Liver (tissue), 9 donors: Measurements from ENCODE around the gene SYNGR2. TPM values are rescaled to one million over a fixed set of nuclear protein-coding genes. Genes with fewer than 3 reads are reported as not detected.

ENCODE experiments used
- DNase-seq: peaks from one replicate; pipeline ENCODE4 v3.0.0-alpha.2; 2017; ENCODE audit warnings: low spot score
- H3K27ac ChIP-seq, 2 donors: one replicate each; pipeline ENCODE4 v1.7.0; 2013; ENCODE audit warnings: inconsistent platforms in 2 of 2, low read length in 2 of 2, control low read depth in 1 of 2, low read depth in 1 of 2, mild to moderate bottlenecking in 1 of 2
- H3K27me3 ChIP-seq, 4 donors: one replicate each; pipeline versions ENCODE4 v1.6.1 to v1.7.0; 2013; ENCODE audit warnings: low read length in 3 of 4, inconsistent platforms in 1 of 4, mild to moderate bottlenecking in 1 of 4, moderate library complexity in 1 of 4; ENCODE audit not compliant: control insufficient read depth in 4 of 4, insufficient read depth in 4 of 4
- H3K36me3 ChIP-seq, 4 donors: one replicate each; pipeline versions ENCODE4 v1.6.1 to v1.7.0; 2013; ENCODE audit warnings: low read length in 3 of 4, mild to moderate bottlenecking in 3 of 4, low read depth in 1 of 4, moderate library complexity in 1 of 4; ENCODE audit not compliant: control insufficient read depth in 4 of 4, insufficient read depth in 3 of 4
- H3K4me1 ChIP-seq, 4 donors: one replicate each; pipeline versions ENCODE4 v1.6.1 to v1.7.0; 2013; ENCODE audit warnings: low read length in 3 of 4, mild to moderate bottlenecking in 3 of 4, moderate library complexity in 1 of 4; ENCODE audit not compliant: control insufficient read depth in 4 of 4, insufficient read depth in 4 of 4
- H3K4me3 ChIP-seq, 3 donors: one replicate each; pipeline versions ENCODE4 v1.6.1 to v1.7.0; 2013; ENCODE audit warnings: low read length in 3 of 3, control low read depth in 1 of 3, low read depth in 1 of 3, mild to moderate bottlenecking in 1 of 3
- H3K9ac ChIP-seq, 2 donors: one replicate each; pipeline ENCODE4 v1.7.0; 2013; ENCODE audit warnings: low read length in 2 of 2, mild to moderate bottlenecking in 2 of 2, moderate library complexity in 2 of 2, control low read depth in 1 of 2, low read depth in 1 of 2
- H3K9me3 ChIP-seq, 4 donors: one replicate each; pipeline versions ENCODE4 v1.6.1 to v1.7.0; 2013; ENCODE audit warnings: low read length in 3 of 4; ENCODE audit not compliant: control insufficient read depth in 4 of 4
- EGR1 ChIP-seq, 2 donors: IDR thresholded peaks; 2 replicates each; pipeline ENCODE4 v1.6.1; 2016 to 2018; ENCODE audit warnings: antibody characterized with exemption in 2 of 2, low read depth in 2 of 2
- FOXA1 ChIP-seq: IDR thresholded peaks from 2 replicates; pipeline ENCODE4 v1.6.1; 2016; ENCODE audit warnings: antibody characterized with exemption
- GABPA ChIP-seq, 2 donors: IDR thresholded peaks in 1 of 2; conservative IDR thresholded peaks in 1 of 2; 2 replicates each; pipeline ENCODE4 v1.6.1; 2016; ENCODE audit warnings: antibody characterized with exemption in 2 of 2, mild to moderate bottlenecking in 1 of 2, moderate library complexity in 1 of 2
- HNF4G ChIP-seq: IDR thresholded peaks from 2 replicates; pipeline ENCODE4 v1.6.1; 2016; ENCODE audit warnings: antibody characterized with exemption
- JUND ChIP-seq, 2 donors: IDR thresholded peaks; 2 replicates each; pipeline ENCODE4 v1.6.1; 2016; ENCODE audit warnings: antibody characterized with exemption in 2 of 2
- RAD21 ChIP-seq, 2 donors: IDR thresholded peaks; 2 replicates each; pipeline ENCODE4 v1.6.1; 2016; ENCODE audit warnings: antibody characterized with exemption in 2 of 2, mild to moderate bottlenecking in 2 of 2
- RXRA ChIP-seq, 2 donors: IDR thresholded peaks; 2 replicates each; pipeline ENCODE4 v1.6.1; 2017 to 2018; ENCODE audit warnings: antibody characterized with exemption in 2 of 2, mild to moderate bottlenecking in 1 of 2
- SP1 ChIP-seq: IDR thresholded peaks from 2 replicates; pipeline ENCODE4 v1.6.1; 2018; ENCODE audit warnings: antibody characterized with exemption, mild to moderate bottlenecking
- YY1 ChIP-seq: IDR thresholded peaks from 2 replicates; pipeline ENCODE4 v1.6.1; 2016; ENCODE audit warnings: antibody characterized with exemption, mild to moderate bottlenecking
- WGBS: extraction: QIAGEN DNeasy Blood & Tissue Kit; methylation state at CpG from one replicate; pipeline ENCODE4 v1.1.7; 2013; 5-methylcytosine and 5-hydroxymethylcytosine counted together
- polyA plus RNA-seq, 2 donors: library from polyadenylated mRNA; stranded (reverse) in 1 of 2; unstranded in 1 of 2; fragments of 200-250 nt in 1 of 2; fragments of >200 nt in 1 of 2; fragmentation: Nextera tagmentation in 1 of 2; extraction: Ambion mirVana in 1 of 2; gene quantifications; one replicate each; pipeline versions ENCODE4 v1.2.1 to v1.2.3, GENCODE V29; 2013 to 2015
- total RNA-seq, 2 donors: library from RNA; depleted of rRNA; stranded (reverse); fragments of >200 nt; gene quantifications; one replicate each; pipeline ENCODE4 v1.2.3, GENCODE V29; 2014
- TF ChIP-seq, protein P1 (sequence below): IDR thresholded peaks from 2 replicates; pipeline ENCODE4 v1.6.1; 2016; ENCODE audit warnings: antibody characterized with exemption
- TF ChIP-seq, protein P2 (sequence below): IDR thresholded peaks from 2 replicates; pipeline ENCODE4 v1.6.1; 2016; ENCODE audit warnings: antibody characterized with exemption, mild to moderate bottlenecking
- TF ChIP-seq, protein P3 (sequence below): fragments of 150-350 bp; IDR thresholded peaks from 2 replicates; pipeline ENCODE4 v1.5.1; 2017; ENCODE audit warnings: improper control_type of control experiment, low read depth, low read length; ENCODE audit not compliant: missing input control
- TF ChIP-seq, protein P4 (sequence below): IDR thresholded peaks from 2 replicates; pipeline ENCODE4 v1.6.1; 2016; ENCODE audit warnings: antibody characterized with exemption
- donor health status: healthy.
- donor health status: healthy.
- donor health status: healthy.
- donor health status: healthy.
- donor health status: healthy.

SYNGR2 gene
- total and polyA plus RNA-seq, 4 donors: 27.9 to 84.7 (median 55.2) TPM

DNA sequence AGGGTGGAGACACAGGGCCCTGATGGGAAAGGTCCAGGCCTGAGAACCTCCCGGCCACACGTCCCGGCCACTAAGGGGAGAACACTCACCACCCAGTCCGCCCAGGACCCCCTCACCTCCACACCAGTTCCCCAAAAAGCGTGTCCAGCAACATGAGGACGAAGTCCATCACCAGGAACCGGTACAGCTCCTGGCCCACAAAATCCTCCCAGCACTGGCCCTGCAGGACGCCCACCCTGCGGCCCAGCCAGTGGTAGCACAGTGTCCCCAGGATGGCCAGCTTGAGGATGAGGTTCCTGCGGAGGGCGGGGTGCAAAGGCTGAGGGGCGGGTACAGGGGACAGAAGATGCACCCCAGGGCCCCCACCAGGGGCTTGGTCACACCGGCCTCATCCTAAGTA is 47.8 kb upstream of the SYNGR2 start:
- no peak overlapping the region for H3K4me3 ChIP-seq
- DNase-seq: no peak
- peaks cover 0 to 16% (median 4%) of the 10 kb centered on the region in 4 donors for H3K4me1 ChIP-seq
- no peak overlapping the region for H3K9ac ChIP-seq
- no peaks in the 10 kb centered on the region for H3K9me3 ChIP-seq
- 96% methylated on average over 13 of the region's 13 CpGs for WGBS
- no peaks in the 10 kb centered on the region for H3K27me3 ChIP-seq
- no peak overlapping the region for H3K27ac ChIP-seq
- peaks cover 0 to 3% (median 0%) of the 10 kb centered on the region in 4 donors for H3K36me3 ChIP-seq
- TF ChIP-seq EGR1 (IDR thresholded peaks at IDR 0.05; ENCODE audit: low read depth in 2 of 2): no peak
- TF ChIP-seq, protein P1, sequence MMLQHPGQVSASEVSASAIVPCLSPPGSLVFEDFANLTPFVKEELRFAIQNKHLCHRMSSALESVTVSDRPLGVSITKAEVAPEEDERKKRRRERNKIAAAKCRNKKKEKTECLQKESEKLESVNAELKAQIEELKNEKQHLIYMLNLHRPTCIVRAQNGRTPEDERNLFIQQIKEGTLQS: no peak
- no peak for TF ChIP-seq RAD21 (IDR thresholded peaks at IDR 0.05)
- no peak for TF ChIP-seq JUND (IDR thresholded peaks at IDR 0.05)
- TF ChIP-seq GABPA (IDR thresholded peaks at IDR 0.05 in 1 of 2, conservative IDR thresholded peaks at IDR 0.05 in 1 of 2): no peak
- no peak for TF ChIP-seq FOXA1

DNA sequence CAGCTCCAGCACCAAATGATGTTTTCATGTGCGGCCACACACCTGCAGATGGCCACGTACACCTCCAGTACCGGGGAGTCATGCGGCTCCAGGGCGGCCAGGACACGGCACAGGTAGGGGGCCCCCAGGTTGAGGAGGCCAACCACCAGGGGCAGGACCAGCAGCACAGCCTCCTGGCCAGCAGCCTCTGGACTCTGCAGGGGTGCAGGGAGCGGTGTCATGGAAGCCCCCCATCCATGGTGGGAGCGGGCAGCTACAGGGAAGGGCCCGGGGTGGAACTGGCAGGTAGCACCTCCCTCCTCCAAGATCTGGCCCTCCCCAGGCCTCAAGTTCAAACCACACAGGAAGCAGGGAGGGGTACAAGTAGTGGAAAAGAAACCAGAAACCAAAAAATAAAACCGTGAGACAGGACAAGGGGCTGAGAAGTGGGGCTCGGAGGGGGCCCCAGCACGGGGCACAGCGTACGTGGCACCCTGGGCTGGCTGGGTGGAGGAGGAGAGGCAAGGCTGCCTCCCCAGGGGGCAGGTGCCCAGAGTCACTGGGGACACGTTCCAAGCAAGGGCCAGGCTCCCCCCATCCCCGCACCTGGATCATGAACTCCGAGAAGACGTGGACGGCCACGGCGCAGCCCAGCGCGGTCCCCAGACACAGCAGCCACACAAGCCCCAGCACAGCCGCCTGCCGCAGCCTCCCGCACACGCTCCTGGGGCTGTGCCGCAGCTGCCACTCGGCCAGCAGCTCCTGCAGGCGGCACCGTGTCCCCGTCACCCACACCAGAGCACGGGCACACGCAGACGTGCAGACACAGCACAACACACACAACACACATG is 47.2 kb upstream of the SYNGR2 start:
- Histone ChIP-seq H3K27me3 (no peaks in the 10 kb centered on the region), H3K36me3 (peaks cover 0 to 3% (median 0%) of the 10 kb centered on the region in 4 donors), H3K9ac (no peak overlapping the region), H3K4me3 (no peak overlapping the region), H3K27ac (no peak overlapping the region), H3K9me3 (no peaks in the 10 kb centered on the region), H3K4me1 (peaks cover 0 to 20% (median 6%) of the 10 kb centered on the region in 4 donors)
- WGBS: 82% methylated on average over 35 of the region's 35 CpGs
- no peak for DNase-seq
- TF ChIP-seq RAD21 (IDR thresholded peaks at IDR 0.05) (no peak), JUND (IDR thresholded peaks at IDR 0.05) (no peak), YY1 (no peak)
- TF ChIP-seq, protein P2, sequence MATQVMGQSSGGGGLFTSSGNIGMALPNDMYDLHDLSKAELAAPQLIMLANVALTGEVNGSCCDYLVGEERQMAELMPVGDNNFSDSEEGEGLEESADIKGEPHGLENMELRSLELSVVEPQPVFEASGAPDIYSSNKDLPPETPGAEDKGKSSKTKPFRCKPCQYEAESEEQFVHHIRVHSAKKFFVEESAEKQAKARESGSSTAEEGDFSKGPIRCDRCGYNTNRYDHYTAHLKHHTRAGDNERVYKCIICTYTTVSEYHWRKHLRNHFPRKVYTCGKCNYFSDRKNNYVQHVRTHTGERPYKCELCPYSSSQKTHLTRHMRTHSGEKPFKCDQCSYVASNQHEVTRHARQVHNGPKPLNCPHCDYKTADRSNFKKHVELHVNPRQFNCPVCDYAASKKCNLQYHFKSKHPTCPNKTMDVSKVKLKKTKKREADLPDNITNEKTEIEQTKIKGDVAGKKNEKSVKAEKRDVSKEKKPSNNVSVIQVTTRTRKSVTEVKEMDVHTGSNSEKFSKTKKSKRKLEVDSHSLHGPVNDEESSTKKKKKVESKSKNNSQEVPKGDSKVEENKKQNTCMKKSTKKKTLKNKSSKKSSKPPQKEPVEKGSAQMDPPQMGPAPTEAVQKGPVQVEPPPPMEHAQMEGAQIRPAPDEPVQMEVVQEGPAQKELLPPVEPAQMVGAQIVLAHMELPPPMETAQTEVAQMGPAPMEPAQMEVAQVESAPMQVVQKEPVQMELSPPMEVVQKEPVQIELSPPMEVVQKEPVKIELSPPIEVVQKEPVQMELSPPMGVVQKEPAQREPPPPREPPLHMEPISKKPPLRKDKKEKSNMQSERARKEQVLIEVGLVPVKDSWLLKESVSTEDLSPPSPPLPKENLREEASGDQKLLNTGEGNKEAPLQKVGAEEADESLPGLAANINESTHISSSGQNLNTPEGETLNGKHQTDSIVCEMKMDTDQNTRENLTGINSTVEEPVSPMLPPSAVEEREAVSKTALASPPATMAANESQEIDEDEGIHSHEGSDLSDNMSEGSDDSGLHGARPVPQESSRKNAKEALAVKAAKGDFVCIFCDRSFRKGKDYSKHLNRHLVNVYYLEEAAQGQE: no peak

DNA sequence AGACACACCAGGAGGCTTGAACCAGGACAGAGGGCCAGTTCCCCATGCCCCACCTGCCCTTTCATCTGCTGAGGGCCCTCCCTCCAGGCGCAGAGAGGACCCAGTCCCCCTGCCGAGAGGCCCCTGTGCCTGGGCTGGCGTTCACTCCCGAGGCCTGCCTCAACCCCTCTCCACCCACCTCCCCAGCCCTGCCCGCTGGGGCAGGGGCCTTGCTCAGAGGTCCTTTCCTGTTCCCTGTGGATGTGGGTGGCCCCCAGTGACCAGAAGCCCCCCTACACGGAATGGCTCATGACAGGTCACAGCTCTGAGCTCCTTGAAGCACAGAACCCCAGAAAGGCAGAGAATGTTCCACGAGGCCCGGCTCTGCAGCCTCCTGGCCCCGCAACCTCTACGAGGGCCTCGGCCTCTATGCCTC is 46.6 kb upstream of the SYNGR2 start:
- Histone ChIP-seq H3K4me1 (peaks cover 0 to 20% (median 6%) of the 10 kb centered on the region in 4 donors), H3K9me3 (no peaks in the 10 kb centered on the region), H3K27ac (no peak overlapping the region), H3K27me3 (no peaks in the 10 kb centered on the region), H3K4me3 (no peak overlapping the region), H3K9ac (no peak overlapping the region), H3K36me3 (peaks cover 0 to 3% (median 0%) of the 10 kb centered on the region in 4 donors)
- 75% methylated on average over 11 of the region's 11 CpGs for WGBS
- DNase-seq: no peak
- TF ChIP-seq RAD21 (IDR thresholded peaks at IDR 0.05) (no peak), EGR1 (IDR thresholded peaks at IDR 0.05; ENCODE audit: low read depth in 2 of 2) (no peak), JUND (IDR thresholded peaks at IDR 0.05) (no peak), SP1 (no peak), GABPA (IDR thresholded peaks at IDR 0.05 in 1 of 2, conservative IDR thresholded peaks at IDR 0.05 in 1 of 2) (no peak), HNF4G (no peak), RXRA (IDR thresholded peaks at IDR 0.05) (no peak)
- TF ChIP-seq, protein P3, sequence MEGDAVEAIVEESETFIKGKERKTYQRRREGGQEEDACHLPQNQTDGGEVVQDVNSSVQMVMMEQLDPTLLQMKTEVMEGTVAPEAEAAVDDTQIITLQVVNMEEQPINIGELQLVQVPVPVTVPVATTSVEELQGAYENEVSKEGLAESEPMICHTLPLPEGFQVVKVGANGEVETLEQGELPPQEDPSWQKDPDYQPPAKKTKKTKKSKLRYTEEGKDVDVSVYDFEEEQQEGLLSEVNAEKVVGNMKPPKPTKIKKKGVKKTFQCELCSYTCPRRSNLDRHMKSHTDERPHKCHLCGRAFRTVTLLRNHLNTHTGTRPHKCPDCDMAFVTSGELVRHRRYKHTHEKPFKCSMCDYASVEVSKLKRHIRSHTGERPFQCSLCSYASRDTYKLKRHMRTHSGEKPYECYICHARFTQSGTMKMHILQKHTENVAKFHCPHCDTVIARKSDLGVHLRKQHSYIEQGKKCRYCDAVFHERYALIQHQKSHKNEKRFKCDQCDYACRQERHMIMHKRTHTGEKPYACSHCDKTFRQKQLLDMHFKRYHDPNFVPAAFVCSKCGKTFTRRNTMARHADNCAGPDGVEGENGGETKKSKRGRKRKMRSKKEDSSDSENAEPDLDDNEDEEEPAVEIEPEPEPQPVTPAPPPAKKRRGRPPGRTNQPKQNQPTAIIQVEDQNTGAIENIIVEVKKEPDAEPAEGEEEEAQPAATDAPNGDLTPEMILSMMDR: no peak
- TF ChIP-seq, protein P1: no peak
- TF ChIP-seq, protein P2: no peak
- TF ChIP-seq, protein P4, sequence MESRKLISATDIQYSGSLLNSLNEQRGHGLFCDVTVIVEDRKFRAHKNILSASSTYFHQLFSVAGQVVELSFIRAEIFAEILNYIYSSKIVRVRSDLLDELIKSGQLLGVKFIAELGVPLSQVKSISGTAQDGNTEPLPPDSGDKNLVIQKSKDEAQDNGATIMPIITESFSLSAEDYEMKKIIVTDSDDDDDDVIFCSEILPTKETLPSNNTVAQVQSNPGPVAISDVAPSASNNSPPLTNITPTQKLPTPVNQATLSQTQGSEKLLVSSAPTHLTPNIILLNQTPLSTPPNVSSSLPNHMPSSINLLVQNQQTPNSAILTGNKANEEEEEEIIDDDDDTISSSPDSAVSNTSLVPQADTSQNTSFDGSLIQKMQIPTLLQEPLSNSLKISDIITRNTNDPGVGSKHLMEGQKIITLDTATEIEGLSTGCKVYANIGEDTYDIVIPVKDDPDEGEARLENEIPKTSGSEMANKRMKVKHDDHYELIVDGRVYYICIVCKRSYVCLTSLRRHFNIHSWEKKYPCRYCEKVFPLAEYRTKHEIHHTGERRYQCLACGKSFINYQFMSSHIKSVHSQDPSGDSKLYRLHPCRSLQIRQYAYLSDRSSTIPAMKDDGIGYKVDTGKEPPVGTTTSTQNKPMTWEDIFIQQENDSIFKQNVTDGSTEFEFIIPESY: no peak
